Esophagus (tissue), 2 donors: Measurements from ENCODE around the gene FBXO9. TPM values are rescaled to one million over a fixed set of nuclear protein-coding genes. Genes with fewer than 3 reads are reported as not detected.

ENCODE experiments used
- H3K27ac ChIP-seq, 2 donors: one replicate each; pipeline ENCODE4 v1.5.1; 2013; ENCODE audit warnings: low read depth in 2 of 2, mild to moderate bottlenecking in 2 of 2, inconsistent platforms in 1 of 2, low read length in 1 of 2, moderate library complexity in 1 of 2
- H3K27me3 ChIP-seq, 2 donors: one replicate each; pipeline ENCODE4 v1.6.1; 2013; ENCODE audit warnings: low read length in 2 of 2, control low read depth in 1 of 2, mild to moderate bottlenecking in 1 of 2; ENCODE audit not compliant: insufficient read depth in 2 of 2, control insufficient read depth in 1 of 2
- H3K36me3 ChIP-seq, 2 donors: one replicate each; pipeline ENCODE4 v1.6.1; 2013; ENCODE audit warnings: low read length in 1 of 2; ENCODE audit not compliant: control insufficient read depth in 2 of 2, insufficient read depth in 2 of 2
- H3K4me1 ChIP-seq, 2 donors: one replicate each; pipeline ENCODE4 v1.6.1; 2013; ENCODE audit warnings: low read length in 1 of 2; ENCODE audit not compliant: control insufficient read depth in 2 of 2, insufficient read depth in 2 of 2
- H3K4me3 ChIP-seq, 2 donors: one replicate each; pipeline ENCODE4 v1.5.1; 2013; ENCODE audit warnings: low read length in 2 of 2, mild to moderate bottlenecking in 2 of 2, low read depth in 1 of 2, moderate library complexity in 1 of 2
- H3K9me3 ChIP-seq, 2 donors: one replicate each; pipeline ENCODE4 v1.6.1; 2013; ENCODE audit warnings: mild to moderate bottlenecking in 2 of 2, low read depth in 1 of 2, low read length in 1 of 2, moderate library complexity in 1 of 2; ENCODE audit not compliant: control insufficient read depth in 2 of 2, insufficient read depth in 1 of 2
- WGBS, 2 donors: extraction: QIAGEN DNeasy Blood & Tissue Kit; methylation state at CpG; one replicate each; pipeline ENCODE4 v1.1.7; 2013; 5-methylcytosine and 5-hydroxymethylcytosine counted together
- polyA plus RNA-seq, 2 donors: library from polyadenylated mRNA; stranded (reverse); fragments of 200-250 nt; gene quantifications; one replicate each; pipeline ENCODE4 v1.2.3, GENCODE V29; 2013
- donor health status: healthy with polysubstance abuse.
- donor health status: Bipolar disorder and iron deficiency.

Gene FBXO9
- polyA plus RNA-seq, 2 donors: 14.3 to 43.1 TPM

- Histone ChIP-seq H3K4me1 (peaks cover 0 to 3% of the 10 kb centered on the region in 2 donors), H3K4me3 (no peak overlapping the region), H3K9me3 (no peaks in the 10 kb centered on the region), H3K27ac (no peak overlapping the region), H3K27me3 (no peaks in the 10 kb centered on the region), H3K36me3 (no peaks in the 10 kb centered on the region)
- 67 to 86% methylated on average over 1 of the region's 1 CpG for WGBS, 2 donors
Measured at GRCh38 chr6:53119349-53119748, 54.1 kb downstream of the FBXO9 start.

DNA sequence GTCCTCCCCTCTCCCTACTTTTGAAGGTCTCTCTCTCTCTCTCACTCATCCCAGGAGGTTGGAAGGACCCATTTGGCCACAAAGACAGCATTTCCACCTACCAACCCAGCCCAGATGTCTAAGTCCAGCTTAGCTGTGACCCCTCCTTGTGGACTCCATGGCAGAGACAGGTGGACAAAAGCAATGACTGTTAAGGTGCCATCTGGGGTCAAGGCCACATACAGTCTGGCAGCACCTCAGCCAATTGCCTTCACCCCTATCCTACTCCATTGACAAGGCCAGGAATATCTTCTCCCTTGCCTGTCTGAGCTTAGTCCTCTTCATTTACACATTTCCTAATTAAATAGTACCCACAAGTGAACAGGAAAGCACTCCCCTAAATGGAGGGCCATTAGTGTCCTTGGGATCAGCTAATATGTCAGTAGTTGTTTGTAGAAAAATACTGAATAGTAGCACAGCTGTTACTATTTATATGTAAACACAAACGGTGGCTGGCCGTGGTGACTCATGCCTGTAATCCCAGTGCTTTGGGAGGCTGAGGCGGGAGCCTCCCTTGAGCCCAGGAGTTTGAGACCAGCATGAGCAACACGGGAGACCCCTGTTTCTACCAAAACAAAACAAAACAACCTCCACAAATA lies 54.7 kb downstream of the FBXO9 start:
- Histone ChIP-seq H3K4me1 (peaks cover 0 to 3% of the 10 kb centered on the region in 2 donors), H3K36me3 (no peaks in the 10 kb centered on the region), H3K27me3 (no peaks in the 10 kb centered on the region), H3K27ac (no peak overlapping the region), H3K4me3 (no peak overlapping the region), H3K9me3 (no peaks in the 10 kb centered on the region)
- WGBS, 2 donors: 27 to 28% methylated on average over 4 of the region's 4 CpGs

DNA sequence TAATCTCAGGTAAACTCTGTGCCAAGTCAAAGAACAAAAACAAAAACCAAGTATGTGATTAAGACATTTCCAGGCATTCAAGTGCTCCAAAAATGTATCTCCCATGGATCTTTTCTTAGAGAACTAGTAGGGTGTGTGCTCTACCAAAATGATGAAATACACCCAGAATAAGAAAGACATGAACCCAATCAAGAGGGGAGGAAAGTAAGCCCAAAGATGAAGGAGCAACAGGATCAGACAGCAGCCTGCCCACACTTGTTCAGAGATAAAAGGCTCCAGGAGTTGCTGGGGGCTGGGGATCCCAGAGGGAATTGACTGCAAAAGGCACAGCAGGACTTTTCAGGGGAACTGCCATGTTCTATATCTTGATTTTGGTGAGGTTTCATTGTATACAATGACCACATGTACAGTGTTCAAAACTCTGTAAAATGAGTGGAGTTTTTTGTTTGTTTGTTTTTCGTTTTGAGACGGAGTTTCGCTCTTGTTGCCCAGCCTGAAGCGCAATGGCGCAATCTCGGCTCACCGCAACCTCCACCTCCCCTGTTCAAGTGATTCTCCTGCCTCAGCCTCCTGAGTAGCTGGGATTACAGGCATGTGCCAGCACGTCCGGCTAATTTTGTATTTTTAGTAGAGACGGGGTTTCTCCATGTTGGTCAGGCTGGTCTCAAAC lies 59.1 kb downstream of the FBXO9 start:
- no peak overlapping the region for H3K4me3 ChIP-seq
- WGBS, 2 donors: 77 to 85% methylated on average over 10 of the region's 10 CpGs
- H3K27ac ChIP-seq: no peak overlapping the region
- no peaks in the 10 kb centered on the region for H3K9me3 ChIP-seq
- H3K36me3 ChIP-seq: no peaks in the 10 kb centered on the region
- H3K4me1 ChIP-seq: peaks cover 0 to 3% of the 10 kb centered on the region in 2 donors
- H3K27me3 ChIP-seq: no peaks in the 10 kb centered on the region

DNA sequence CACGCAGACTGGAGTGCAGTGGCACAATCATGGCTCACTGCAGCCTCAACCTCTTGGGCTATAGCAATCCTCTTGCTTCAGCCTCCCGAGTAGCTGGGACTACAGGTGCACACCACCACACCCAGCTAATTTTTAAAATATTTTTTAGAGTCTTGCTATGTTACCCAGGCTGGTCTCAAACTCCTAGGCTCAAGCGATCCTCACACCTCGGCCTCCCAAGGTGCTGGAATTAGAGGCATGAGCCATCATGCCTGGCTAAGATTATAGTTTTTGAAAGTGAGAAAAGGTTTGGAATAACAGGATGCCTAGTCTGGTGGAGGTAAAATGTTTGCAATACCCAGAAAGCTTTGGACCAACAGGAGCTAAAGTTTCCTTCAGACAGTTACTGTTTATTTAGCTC lies 60.1 kb downstream of the FBXO9 start:
- Histone ChIP-seq H3K9me3 (no peaks in the 10 kb centered on the region), H3K36me3 (no peaks in the 10 kb centered on the region), H3K4me1 (no peaks in the 10 kb centered on the region), H3K27ac (no peak overlapping the region), H3K27me3 (no peaks in the 10 kb centered on the region), H3K4me3 (no peak overlapping the region)
- 81 to 84% methylated on average over 4 of the region's 4 CpGs for WGBS, 2 donors

DNA sequence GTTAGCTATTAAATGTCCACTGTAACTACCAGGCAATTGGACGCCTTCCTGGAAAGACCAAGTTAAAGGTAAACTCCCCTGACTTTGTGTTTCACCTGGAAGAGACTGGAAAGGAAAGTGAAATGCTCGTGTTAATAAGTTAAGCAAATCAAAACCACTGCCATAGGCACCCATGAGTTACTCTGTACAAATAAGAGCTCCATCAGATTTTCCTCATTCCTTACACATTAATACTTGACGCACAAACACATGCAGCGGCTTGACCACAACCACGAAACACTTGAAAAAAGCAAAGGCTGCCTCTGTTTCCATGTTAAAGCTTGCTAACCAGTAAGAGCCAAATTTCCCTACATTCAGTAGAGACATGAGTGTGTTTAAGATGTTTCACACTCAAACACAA lies 63.6 kb downstream of the FBXO9 start:
- H3K4me3 ChIP-seq: no peak overlapping the region
- WGBS, 2 donors: 52 to 57% methylated on average over 5 of the region's 5 CpGs
- H3K27me3 ChIP-seq: no peaks in the 10 kb centered on the region
- H3K36me3 ChIP-seq: no peaks in the 10 kb centered on the region
- no peaks in the 10 kb centered on the region for H3K9me3 ChIP-seq
- no peaks in the 10 kb centered on the region for H3K4me1 ChIP-seq
- H3K27ac ChIP-seq: no peak overlapping the region

GRCh38 chr6:53130569-53131290 lies 65.5 kb downstream of the FBXO9 start:
- no peaks in the 10 kb centered on the region for H3K4me1 ChIP-seq
- H3K27ac ChIP-seq: no peak overlapping the region
- WGBS, 2 donors: 52 to 69% methylated on average over 6 of the region's 6 CpGs
- H3K27me3 ChIP-seq: no peaks in the 10 kb centered on the region
- H3K36me3 ChIP-seq: no peaks in the 10 kb centered on the region
- no peaks in the 10 kb centered on the region for H3K9me3 ChIP-seq
- no peak overlapping the region for H3K4me3 ChIP-seq

DNA sequence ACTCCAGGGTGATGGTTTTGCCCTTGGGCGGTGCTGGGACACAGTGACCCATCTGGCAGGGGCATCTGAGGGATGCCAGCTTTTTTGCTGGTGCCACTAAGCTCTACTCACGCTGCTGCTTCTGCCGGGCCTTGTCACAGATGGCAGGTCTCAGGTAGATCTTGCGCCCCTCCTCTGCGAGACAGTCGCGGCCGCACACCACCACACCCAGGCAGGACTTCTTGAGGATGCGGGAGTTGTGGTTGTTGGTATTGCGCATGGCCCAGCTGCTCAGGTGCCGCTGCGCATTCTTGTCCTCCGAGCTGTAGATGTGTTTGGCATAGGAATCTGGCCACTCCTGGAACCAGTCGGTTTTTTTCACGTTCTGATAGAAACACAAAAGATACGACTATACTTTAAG lies 68.8 kb downstream of the FBXO9 start:
- H3K27me3 ChIP-seq: no peaks in the 10 kb centered on the region
- H3K27ac ChIP-seq: no peak overlapping the region
- H3K4me3 ChIP-seq: no peak overlapping the region
- no peaks in the 10 kb centered on the region for H3K36me3 ChIP-seq
- H3K4me1 ChIP-seq: no peaks in the 10 kb centered on the region
- H3K9me3 ChIP-seq: no peaks in the 10 kb centered on the region
- WGBS, 2 donors: 89 to 90% methylated on average over 16 of the region's 16 CpGs

- H3K27ac ChIP-seq: no peak overlapping the region
- no peak overlapping the region for H3K4me3 ChIP-seq
- WGBS, 2 donors: 50 to 58% methylated on average over 8 of the region's 8 CpGs
- H3K9me3 ChIP-seq: no peaks in the 10 kb centered on the region
- no peaks in the 10 kb centered on the region for H3K4me1 ChIP-seq
- no peaks in the 10 kb centered on the region for H3K36me3 ChIP-seq
- no peaks in the 10 kb centered on the region for H3K27me3 ChIP-seq
Measured at GRCh38 chr6:53134601-53135235, 69.5 kb downstream of the FBXO9 start.

DNA sequence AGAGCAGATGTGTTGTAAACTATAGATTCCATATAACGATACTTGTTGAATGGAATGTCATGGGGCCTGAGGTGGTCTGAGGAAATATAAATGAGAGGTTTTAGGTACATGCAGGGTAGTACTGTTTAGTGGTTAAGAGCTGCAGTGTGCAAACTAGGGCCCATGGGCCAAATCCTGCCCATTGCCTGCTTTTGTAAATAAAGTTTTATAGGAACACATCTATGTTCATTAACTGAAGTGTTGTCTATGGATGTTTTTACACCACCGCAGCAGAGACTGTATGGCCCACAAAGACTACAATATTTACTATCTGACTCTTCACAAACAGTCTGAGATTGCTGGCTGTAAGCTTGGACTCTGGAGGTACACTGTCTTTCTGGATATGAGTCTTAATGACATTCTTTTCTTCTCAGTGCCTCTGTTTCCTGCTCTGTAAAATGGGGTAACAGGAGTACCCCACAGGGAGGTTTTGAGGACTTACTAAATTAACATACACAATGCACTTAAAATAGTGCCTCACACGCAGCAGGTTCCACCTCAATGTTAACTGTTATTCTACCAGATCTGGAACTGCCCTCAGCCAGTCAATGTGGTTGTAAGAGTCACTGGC lies 70.9 kb downstream of the FBXO9 start:
- WGBS, 2 donors: 85 to 90% methylated on average over 3 of the region's 3 CpGs
- H3K9me3 ChIP-seq: no peaks in the 10 kb centered on the region
- H3K36me3 ChIP-seq: no peaks in the 10 kb centered on the region
- no peak overlapping the region for H3K4me3 ChIP-seq
- H3K27ac ChIP-seq: no peak overlapping the region
- H3K27me3 ChIP-seq: no peaks in the 10 kb centered on the region
- no peaks in the 10 kb centered on the region for H3K4me1 ChIP-seq
